Measurements from ENCODE around the gene BAIAP2L2.

GRCh38 chr22:38067761-38068360 lies 42.6 kb downstream of the BAIAP2L2 start:
- no peak for TF ChIP-seq CTCF (conservative IDR thresholded peaks at IDR 0.05 in 1 of 2, IDR thresholded peaks at IDR 0.05 in 1 of 2; ENCODE audit: low read depth in 1 of 2, low read length in 2 of 2)
- TF ChIP-seq EZH2 (IDR thresholded peaks at IDR 0.05; ENCODE audit: low read length, missing control alignments), result no peak

Measured in fibroblast of lung (primary cell).